Neural progenitor cell (in vitro differentiated cells): ENCODE results near the gene THAP10. TPM values are rescaled to one million over a fixed set of nuclear protein-coding genes. Genes with fewer than 3 reads are reported as not detected.

Experiments
- DNase-seq: peaks from one replicate; pipeline ENCODE4 v3.0.0-alpha.2; 2016; ENCODE audit warnings: low spot score
- H2AFZ ChIP-seq: fragments of 200-600 bp; sonication (generic); replicated peaks from 2 replicates; pipeline ENCODE4 v1.6.1; 2016; ENCODE audit warnings: antibody characterized with exemption
- H3F3A ChIP-seq: fragments of 200-600 bp; sonication (generic); 2 replicates; pipeline ENCODE4 v1.6.1; 2016; ENCODE audit warnings: antibody characterized with exemption, low read depth
- H3K27ac ChIP-seq: fragments of 200-600 bp; sonication (generic); 2 replicates; pipeline ENCODE4 v1.5.1; 2016; ENCODE audit warnings: mild to moderate bottlenecking
- H3K27me3 ChIP-seq: fragments of 200-600 bp; sonication (generic); 2 replicates; pipeline ENCODE4 v1.6.1; 2016; ENCODE audit warnings: mild to moderate bottlenecking, moderate library complexity
- H3K36me3 ChIP-seq: fragments of 200-600 bp; sonication (generic); 2 replicates; pipeline ENCODE4 v1.5.1; 2016
- H3K4me1 ChIP-seq: fragments of 200-600 bp; sonication (generic); 2 replicates; pipeline ENCODE4 v1.6.1; 2016; ENCODE audit warnings: mixed run types
- H3K4me2 ChIP-seq: fragments of 200-600 bp; sonication (generic); 2 replicates; pipeline ENCODE4 v1.6.1; 2016
- H3K4me3 ChIP-seq: fragments of 200-600 bp; sonication (generic); 2 replicates; pipeline ENCODE4 v1.5.1; 2016
- H3K79me2 ChIP-seq: fragments of 200-600 bp; sonication (generic); 2 replicates; pipeline ENCODE4 v1.6.1; 2016; ENCODE audit warnings: low read depth
- H3K9ac ChIP-seq: fragments of 200-600 bp; sonication (generic); 2 replicates; pipeline ENCODE4 v1.6.1; 2016
- H3K9me3 ChIP-seq: fragments of 200-600 bp; sonication (generic); 2 replicates; pipeline ENCODE4 v1.5.1; 2016; ENCODE audit warnings: low read depth
- H4K20me1 ChIP-seq: fragments of 200-600 bp; sonication (generic); 2 replicates; pipeline ENCODE4 v1.6.1; 2016; ENCODE audit warnings: low read depth
- H3K27ac Mint-ChIP-seq: 3 replicates; pipeline ENCODE4 v1.8.0; 2021; ENCODE audit warnings: mixed read lengths
- H3K27me3 Mint-ChIP-seq: 2 replicates; pipeline ENCODE4 v1.8.0; 2022; ENCODE audit warnings: low read depth, mild to moderate bottlenecking, inconsistent platforms, moderate library complexity, mixed read lengths; ENCODE audit not compliant: insufficient read depth
- H3K36me3 Mint-ChIP-seq: 3 replicates; pipeline ENCODE4 v1.8.0; 2021; ENCODE audit warnings: mixed read lengths
- H3K4me1 Mint-ChIP-seq: 3 replicates; pipeline ENCODE4 v1.8.0; 2021; ENCODE audit warnings: mixed read lengths
- H3K4me3 Mint-ChIP-seq: 3 replicates; pipeline ENCODE4 v1.8.0; 2021; ENCODE audit warnings: mild to moderate bottlenecking, moderate library complexity, mixed read lengths
- H3K9me3 Mint-ChIP-seq: 3 replicates; pipeline ENCODE4 v1.8.0; 2020; ENCODE audit warnings: mixed read lengths
- CTCF ChIP-seq: fragments of 200-600 bp; sonication (generic); IDR thresholded peaks from 2 replicates; pipeline ENCODE4 v1.5.1; 2017; ENCODE audit warnings: antibody characterized with exemption, mild to moderate bottlenecking
- EZH2 ChIP-seq: fragments of 200-600 bp; sonication (generic); IDR thresholded peaks from 2 replicates; pipeline ENCODE4 v1.6.1; 2017; ENCODE audit warnings: antibody characterized with exemption, mild to moderate bottlenecking, moderate library complexity
- EZH2phosphoT487 ChIP-seq: fragments of 200-600 bp; sonication (generic); IDR thresholded peaks from 2 replicates; pipeline ENCODE4 v1.6.1; 2017; ENCODE audit warnings: antibody characterized with exemption
- total RNA-seq: library from RNA; depleted of rRNA; stranded (reverse); fragments of >200 nt; gene quantifications from 2 replicates; pipeline ENCODE4 v1.2.3, GENCODE V29; 2015; ENCODE audit warnings: low replicate concordance

THAP10 gene
- total RNA-seq, 1 donor from 2014 or later, result 8.0 TPM

GRCh38 chr15:70907784-70908471 is 15.7 kb upstream of the THAP10 start:
- H3K9ac ChIP-seq, result no peak overlapping the region
- no peaks in the 10 kb centered on the region for H4K20me1 ChIP-seq
- no peaks in the 10 kb centered on the region for H3K9me3 ChIP-seq
- Mint-ChIP-seq H3K9me3 (peaks cover 7% of the 10 kb centered on the region), H3K27me3 (peaks cover 2% of the 10 kb centered on the region), H3K27ac (no peak overlapping the region), H3K4me1 (no peaks in the 10 kb centered on the region), H3K4me3 (no peak overlapping the region), H3K36me3 (peaks cover 34% of the 10 kb centered on the region)
- peaks cover 3% of the 10 kb centered on the region for H3K36me3 ChIP-seq
- no peaks in the 10 kb centered on the region for H3K79me2 ChIP-seq
- no peaks in the 10 kb centered on the region for H3F3A ChIP-seq
- H3K4me2 ChIP-seq, result no peak overlapping the region
- no peak overlapping the region for H2AFZ ChIP-seq
- H3K4me3 ChIP-seq, result no peak overlapping the region
- no peaks in the 10 kb centered on the region for H3K27me3 ChIP-seq
- no peaks in the 10 kb centered on the region for H3K4me1 ChIP-seq
- no peak for TF ChIP-seq EZH2
- peak; percentile 55 for TF ChIP-seq CTCF
- no peak overlapping the region for H3K27ac ChIP-seq
- DNase-seq, result peak; percentile 14

GRCh38 chr15:70906842-70907241 is 14.6 kb upstream of the THAP10 start:
- no peaks in the 10 kb centered on the region for H3K9me3 ChIP-seq
- H3K4me2 ChIP-seq, result no peak overlapping the region
- H2AFZ ChIP-seq, result no peak overlapping the region
- no peaks in the 10 kb centered on the region for H3K79me2 ChIP-seq
- no peak overlapping the region for H3K27ac ChIP-seq
- no peaks in the 10 kb centered on the region for H4K20me1 ChIP-seq
- Mint-ChIP-seq H3K27ac (no peak overlapping the region), H3K4me3 (no peak overlapping the region), H3K4me1 (no peaks in the 10 kb centered on the region), H3K36me3 (peaks cover 39% of the 10 kb centered on the region), H3K27me3 (peaks cover 2% of the 10 kb centered on the region), H3K9me3 (peaks cover 7% of the 10 kb centered on the region)
- no peak overlapping the region for H3K9ac ChIP-seq
- H3F3A ChIP-seq, result no peaks in the 10 kb centered on the region
- TF ChIP-seq EZH2 (no peak), EZH2phosphoT487 (no peak), CTCF (no peak)
- DNase-seq, result no peak
- H3K27me3 ChIP-seq, result no peaks in the 10 kb centered on the region
- peaks cover 3% of the 10 kb centered on the region for H3K36me3 ChIP-seq
- H3K4me3 ChIP-seq, result no peak overlapping the region
- no peaks in the 10 kb centered on the region for H3K4me1 ChIP-seq

- H3K27ac ChIP-seq, result no peak overlapping the region
- no peak overlapping the region for H3K4me3 ChIP-seq
- H3K36me3 ChIP-seq, result no peaks in the 10 kb centered on the region
- no peaks in the 10 kb centered on the region for H4K20me1 ChIP-seq
- no peaks in the 10 kb centered on the region for H3K27me3 Mint-ChIP-seq
- no peak overlapping the region for H2AFZ ChIP-seq
- no peaks in the 10 kb centered on the region for H3K79me2 ChIP-seq
- peaks cover 19% of the 10 kb centered on the region for H3K36me3 Mint-ChIP-seq
- H3K9ac ChIP-seq, result no peak overlapping the region
- no peaks in the 10 kb centered on the region for H3K9me3 ChIP-seq
- DNase-seq, result no peak
- TF ChIP-seq EZH2phosphoT487 (no peak), CTCF (no peak), EZH2 (no peak)
- no peaks in the 10 kb centered on the region for H3K4me1 Mint-ChIP-seq
- H3K4me1 ChIP-seq, result no peaks in the 10 kb centered on the region
- no peak overlapping the region for H3K27ac Mint-ChIP-seq
- no peak overlapping the region for H3K4me2 ChIP-seq
- no peak overlapping the region for H3K4me3 Mint-ChIP-seq
- H3K9me3 Mint-ChIP-seq, result no peaks in the 10 kb centered on the region
- no peaks in the 10 kb centered on the region for H3F3A ChIP-seq
- H3K27me3 ChIP-seq, result no peaks in the 10 kb centered on the region
Observed at GRCh38 chr15:70902107-70902506, 9.9 kb upstream of the THAP10 start.
